Measurements from ENCODE around the gene MACROD2.
"Not testable (repeated sequence)": the region's sequence is repeated elsewhere in the genome, so short reads cannot be mapped to it uniquely, and the experiment has no call there.

Gene MACROD2

DNA sequence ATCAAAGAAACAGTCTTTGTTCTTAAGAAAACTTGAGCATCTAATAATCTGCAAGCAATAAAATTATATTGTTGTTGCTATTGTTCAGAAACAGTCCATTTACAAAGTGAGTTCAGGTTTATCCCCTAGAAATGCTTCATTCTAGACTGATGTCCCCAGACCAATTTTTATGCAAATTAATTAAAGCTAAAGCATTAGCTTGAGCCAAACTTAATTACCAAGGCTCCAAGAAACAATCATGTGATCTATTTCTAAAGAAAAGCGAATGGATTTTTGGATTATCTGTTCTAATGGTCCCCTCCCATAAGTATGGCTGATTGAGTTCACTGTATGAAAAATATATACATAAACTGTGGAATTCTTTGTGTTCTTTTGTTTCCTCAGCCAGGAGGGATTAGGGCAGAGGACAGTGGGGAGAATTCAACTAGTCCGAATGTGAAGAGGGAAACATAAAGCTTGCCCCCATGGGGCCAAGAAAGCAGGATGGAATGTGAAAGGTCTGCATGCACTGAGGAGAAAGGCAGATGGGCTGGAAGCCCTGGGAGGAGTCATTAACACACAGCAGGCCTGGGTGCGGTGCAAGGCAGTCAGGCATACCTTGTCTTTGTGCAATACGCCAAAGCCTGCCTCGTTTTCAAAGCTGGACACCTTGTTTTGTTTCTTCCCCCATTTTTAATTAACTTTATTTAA is 1980.9 kb downstream of the MACROD2 start:
- DNase-seq: no peak

DNA sequence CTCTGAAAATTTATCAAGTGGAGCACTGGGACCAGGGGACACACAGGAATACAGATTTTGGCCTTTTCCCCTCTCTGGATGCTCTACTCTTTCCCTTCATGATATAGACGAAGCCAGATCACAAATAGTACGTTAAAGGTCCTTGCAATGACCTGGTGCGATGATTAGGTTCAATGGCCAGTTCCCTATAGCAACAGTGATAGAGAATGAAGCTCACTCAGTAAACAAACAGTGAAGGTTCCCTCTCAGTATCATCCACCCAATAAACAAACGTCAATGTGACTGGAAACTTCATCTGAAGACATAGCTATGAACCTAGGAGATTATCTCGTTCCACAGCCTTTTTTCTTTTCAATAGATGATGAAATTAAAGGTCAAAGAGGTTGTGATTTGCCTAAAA is 1981.7 kb downstream of the MACROD2 start:
- DNase-seq: no peak

DNA sequence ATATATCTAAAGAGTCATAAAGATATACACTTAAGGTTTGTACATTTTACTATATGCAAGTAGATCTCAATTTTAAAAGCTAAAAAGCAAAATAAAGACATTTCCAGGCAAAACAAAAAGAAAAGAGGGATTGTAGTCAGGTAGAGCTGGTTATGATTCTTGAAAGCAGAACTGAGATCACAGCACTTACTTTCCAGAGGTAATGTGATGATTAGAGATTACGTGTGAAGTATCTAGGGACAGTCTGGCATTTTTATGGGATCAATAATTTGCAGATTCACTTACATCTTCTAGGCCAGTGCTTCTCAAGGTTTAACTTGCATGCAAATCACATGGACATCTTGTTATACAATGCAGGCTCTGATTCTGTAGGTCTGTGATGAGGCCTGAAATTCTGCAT is 1982.4 kb downstream of the MACROD2 start:
- no peak for DNase-seq

DNA sequence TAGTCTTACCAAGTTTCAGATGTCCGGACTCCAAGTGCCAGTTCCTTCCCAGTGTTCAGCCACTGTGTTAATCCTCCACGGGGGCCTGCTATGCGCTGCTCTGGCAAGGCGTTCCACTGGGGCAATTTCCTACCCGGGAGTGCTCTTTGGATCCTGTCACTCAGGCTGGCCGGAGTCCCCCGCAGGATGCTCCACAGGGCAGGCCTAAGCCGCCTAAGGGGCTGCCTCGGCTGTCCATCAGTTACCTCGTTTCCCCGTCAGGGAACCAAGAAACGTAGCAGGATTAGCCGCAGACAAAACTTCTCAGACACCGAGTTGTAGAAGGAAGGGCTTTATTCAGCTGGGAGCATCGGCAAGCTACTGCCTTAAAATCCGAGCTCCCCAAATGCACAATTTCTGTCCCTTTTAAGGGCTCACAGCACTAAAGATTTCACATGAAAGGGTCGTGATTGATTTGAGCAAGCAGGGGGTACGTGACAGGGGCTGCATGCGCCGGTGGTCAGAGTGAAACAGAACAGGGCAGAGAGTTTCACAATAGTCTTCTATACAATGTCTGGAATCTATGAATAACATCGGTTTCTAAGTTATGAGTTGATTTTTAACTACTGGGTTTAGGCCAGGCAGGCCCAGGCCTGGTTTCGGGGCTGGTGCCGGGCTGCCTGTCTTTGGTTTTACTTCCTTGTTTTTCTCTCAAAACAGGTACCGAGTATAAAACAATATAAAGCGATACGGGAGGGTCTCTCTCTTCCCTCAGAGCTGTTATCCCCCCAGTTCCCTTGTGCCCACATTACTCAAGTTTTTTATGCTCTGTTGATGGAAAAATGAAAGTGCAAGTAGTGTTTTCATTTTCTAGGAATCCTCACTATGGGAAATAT is 1990.4 kb downstream of the MACROD2 start:
- not testable (repeated sequence) for DNase-seq

DNA sequence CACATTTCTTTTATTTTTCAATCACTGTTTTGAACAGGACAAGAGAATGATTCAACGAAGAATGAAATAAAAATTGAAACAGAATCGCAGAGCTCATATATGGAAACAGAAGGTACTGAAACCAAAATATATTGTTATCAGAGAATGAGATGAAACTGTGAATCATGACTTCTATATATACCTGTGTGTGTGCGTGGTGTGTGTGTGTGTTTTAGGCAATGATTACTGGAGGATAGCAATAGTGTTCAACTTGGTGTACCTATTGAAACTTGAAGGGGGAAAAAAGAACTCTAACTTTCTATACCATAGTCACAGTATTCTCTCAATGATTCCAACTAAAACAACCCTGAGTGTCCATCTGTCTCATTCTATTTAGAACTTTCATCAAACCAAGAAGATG is 1991.4 kb downstream of the MACROD2 start:
- no peak for DNase-seq

DNA sequence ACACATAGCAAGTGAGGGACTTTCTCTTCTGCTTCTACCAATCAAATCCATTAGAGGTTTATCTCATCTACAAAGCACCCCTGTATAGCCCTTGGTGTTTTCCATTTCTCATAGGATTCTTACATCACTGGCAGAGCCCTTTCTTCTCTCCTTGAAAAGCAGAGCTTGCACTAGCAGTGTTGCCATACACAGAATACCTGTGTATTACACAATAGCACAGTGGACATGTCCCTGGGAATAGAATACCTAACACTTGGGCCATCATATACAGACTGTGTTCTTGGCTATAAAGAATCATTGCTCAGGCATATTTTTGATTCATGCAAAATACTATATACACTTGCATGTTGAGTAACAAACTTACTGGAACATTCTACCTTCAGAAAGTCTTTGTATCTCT is 1996.0 kb downstream of the MACROD2 start:
- no peak for DNase-seq

DNA sequence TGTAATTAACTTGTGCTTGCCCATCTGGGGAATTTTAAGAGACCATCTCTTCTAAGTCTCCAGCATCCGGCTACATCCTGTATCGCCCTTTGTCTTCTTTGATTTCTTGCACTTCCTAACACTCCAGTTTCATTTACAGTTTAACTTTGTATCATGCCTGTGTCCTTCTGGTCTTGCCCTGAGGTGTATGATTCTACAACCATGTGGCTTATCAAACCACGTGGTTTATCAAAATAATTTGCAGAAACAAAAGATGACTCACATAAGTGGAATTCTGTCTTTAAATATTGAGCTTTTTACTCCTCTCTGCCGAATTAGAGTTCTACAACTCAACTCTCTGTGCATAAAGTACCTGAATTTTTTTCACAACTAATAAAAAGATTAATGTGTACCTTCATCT is 1997.2 kb downstream of the MACROD2 start:
- no peak for DNase-seq

DNA sequence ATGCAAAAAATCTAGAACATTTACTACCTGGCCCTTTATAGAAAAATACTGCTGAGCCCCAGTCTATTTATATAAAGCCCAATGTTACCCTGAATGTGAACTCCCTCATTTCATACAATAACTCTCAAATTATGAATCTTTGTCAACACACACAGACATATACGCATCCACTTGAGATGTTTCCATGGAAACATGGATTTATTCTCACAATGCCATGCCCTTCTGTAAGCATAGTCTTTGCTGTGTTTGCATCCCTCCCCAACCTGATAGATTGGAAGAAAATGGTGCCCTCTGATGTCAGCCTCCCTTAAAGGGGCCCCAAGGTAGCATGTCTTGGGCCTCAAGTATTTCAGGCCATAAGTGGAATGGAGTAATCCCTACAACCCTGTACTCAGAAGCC is 2004.8 kb downstream of the MACROD2 start:
- no peak for DNase-seq

DNA sequence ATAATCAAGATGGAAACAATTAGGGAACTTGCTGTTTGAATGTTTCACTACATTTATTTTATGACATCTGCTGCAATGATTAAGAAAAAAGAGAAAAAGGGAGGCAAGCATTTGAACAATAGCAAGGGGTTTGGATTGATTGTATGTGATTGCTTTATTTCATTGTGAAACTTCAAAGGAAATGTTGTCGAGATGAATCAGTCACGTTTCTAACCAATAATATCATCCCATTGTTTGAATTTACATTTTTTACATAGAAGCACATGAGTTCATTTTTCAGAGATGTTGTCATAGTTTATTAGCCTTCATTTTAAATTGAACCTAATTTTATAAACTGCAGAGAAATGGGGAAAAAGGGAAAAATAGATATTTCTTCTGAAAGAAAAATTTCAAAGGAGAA is 2006.0 kb downstream of the MACROD2 start:
- DNase-seq: no peak

DNA sequence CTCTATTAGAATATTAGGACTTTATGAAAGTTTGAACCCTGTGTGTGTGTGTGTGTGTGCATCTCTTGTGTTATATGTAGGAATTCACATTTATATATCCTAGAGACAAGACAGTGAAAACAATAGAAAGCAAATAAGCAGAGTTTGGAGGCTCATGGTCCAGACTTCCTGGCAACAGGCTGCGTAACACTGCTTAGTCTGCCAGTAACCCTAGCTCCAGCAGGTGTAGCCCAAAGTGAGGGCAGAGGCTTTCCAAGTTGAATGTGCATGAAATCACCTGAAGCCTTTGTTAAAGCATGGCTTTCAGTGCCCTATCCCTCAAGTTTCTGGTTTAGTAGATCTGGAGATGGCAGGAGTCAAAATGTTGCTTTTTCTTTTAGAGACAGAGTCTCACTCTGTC is 2008.0 kb downstream of the MACROD2 start:
- no peak for DNase-seq

DNA sequence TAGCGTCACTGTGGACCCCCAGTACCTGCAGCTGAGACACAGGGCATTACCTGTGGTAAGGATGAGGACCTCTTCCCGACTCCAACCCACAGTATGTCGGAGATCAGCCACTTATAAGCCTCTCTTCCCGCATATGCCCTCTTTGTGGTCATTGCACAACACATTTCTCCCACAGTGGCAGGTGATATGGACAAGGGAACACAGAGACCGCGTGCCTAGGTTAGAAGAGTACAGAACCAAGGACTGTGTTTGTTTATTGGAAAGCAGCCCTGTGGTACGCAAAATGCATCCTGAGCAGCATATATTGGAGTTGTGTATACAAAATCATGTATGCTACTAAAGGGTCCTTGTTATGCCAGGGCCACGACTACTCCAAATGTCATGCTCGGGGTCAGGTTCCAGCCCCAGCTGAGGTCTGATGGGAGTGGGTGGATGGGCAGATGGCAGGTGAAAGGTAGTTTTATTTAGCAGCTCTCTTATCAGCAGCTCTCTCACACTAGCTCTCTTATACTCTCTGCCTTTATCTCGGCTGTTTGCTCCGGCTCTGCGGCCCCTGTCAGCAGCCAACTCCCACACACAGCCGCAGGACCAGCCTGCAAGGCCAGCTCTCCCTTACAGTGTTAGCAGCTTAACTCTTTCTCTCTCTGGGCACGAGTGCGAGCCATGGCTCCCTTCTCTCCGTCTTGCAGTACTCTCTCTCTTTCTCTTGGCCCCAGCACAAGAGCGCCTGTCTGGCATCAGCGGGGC is 2009.0 kb downstream of the MACROD2 start:
- no peak for DNase-seq

DNA sequence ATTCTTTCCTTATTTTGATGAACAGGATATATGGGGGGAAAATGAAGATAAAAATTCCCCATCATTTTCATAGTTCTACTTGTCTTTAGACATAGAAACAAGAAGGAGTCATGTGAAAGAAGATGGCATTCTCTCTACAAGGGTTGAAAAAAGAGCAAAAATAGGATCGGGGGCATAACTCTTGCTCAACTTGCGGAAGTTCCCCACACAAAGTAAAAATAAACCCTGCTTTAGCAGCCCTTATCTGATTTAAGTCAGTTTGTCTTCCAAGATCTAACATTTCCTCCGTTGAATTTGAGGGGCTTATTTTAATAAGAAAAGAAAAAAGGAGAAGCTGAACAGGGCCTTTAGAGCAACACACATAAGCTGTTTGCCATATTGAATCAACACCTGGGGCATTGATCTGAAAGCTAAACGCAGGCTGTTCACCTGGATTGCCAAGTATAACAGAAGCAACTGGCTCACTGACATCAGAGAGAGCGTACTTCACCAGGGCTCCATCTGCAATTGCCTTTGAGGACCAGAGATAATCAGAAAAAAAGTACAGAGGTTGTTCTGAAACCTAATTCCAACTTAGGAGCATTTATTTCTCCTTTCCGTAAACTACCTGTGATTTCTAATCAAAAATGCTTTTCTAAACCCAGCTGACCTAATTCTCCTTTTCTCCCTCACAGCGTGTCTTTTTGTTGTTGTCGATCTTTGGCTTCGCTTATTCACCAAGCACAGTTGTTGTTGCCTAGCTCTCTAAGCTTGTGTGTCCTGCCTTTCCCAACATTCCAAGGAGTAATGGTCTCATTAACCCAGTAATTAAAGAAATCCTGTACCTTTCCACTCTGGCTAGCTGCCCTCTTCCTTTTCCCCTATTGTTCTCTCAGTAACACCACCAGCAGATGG is 2010.0 kb downstream of the MACROD2 start:
- no peak for DNase-seq

DNA sequence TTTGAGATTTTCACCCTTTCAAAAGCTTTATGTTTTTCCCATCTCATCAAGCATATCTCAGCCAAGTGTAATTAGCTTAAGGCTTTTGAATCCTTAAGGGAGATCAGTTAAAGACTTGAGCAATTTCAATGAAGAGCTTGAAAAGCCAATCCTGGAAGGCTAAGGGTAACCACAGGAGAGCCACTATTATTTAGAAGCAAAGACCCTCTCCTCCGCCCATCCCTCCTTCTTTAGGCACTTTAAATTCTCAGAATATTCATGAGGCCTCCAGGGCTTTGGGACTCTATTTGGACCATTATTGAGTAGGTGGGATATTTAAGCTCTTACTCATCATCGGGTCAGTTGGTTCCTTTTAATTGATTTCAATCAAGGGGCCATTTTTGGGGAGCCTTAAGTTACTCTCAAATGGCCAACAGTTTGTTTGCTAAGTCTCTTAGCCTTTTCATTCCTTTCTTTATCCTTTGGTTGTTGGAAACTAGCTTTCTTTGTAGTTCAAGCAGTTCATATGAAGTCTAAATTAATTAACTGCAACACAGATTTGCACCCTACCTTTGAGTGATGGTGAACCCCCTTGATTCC is 2010.7 kb downstream of the MACROD2 start:
- DNase-seq: no peak

DNA sequence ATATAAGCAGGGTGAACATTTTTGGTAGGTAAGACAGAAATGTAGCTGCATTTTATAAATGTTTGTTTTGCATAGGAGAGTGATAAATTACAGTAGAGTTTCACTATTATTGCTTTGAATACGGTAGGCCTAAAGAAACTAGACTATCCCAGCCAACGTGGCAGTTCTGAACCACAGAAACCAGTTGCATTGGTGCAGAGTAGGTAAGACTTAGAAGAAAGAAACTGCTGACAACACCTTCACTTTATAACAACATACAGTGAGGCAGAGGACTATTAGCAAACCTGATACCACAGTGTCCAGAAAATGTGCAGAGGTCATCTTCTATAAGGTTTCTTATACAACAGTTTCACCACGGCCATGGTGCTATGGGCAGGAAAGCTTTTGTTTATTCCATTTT is 2011.8 kb downstream of the MACROD2 start:
- DNase-seq: no peak

DNA sequence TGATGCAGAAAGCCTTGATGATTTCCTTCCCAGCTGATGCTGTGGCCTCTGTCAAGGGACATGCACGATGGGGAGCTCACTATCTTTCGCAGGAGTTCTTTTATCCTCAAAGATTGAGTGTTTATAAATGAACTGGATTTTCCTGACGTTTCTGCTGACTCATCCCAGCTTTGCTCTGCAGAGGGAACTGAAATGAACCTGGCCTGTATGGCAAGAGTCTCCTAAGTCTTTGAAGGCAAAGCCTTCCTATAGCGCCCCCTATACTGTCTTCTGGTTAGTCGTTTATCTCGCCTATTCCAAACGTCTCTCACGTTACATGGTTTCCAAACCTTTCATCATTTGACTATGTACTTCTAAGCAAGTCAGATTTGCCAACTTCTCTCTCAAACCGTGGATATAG is 2012.6 kb downstream of the MACROD2 start:
- DNase-seq: no peak

DNA sequence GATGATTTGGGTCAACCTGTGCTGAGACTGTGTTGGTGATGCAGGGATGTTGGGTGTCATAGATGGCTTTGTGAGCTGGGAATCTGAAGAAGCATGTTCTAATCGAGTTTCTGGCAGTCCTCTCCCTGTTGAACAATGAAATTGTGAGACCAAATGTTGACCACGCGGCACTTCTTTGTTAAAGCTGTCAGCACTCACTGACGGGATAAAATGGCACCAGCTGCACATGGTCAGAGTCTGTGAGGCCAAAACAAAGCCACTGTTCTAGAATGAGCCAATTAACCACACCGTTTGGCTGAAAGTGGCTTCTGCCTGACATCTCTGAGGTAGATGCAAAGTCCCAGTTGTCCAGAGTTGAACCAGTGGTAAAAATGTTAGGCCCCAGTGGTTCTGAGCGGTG is 2015.7 kb downstream of the MACROD2 start:
- DNase-seq: no peak

DNA sequence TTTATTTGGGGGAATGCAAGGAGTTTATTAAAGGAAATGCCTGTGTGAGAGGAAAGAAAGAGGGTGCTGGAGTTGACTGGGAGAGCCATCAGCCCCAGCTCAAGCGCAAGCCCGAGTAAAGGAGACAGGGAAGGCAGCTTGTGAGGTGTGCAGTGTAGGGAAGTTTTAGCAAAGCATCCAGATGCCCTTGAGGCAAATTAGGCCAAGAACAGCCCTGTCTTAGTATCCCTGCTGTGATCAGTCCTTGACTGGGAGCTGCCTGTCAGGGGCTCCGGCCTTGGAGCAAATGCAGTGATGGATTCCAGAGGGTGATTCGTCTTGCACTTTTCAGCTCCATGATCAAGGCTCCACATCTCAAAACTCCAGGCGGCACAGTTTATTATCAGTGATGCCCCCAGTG is 2016.2 kb downstream of the MACROD2 start:
- DNase-seq: no peak

DNA sequence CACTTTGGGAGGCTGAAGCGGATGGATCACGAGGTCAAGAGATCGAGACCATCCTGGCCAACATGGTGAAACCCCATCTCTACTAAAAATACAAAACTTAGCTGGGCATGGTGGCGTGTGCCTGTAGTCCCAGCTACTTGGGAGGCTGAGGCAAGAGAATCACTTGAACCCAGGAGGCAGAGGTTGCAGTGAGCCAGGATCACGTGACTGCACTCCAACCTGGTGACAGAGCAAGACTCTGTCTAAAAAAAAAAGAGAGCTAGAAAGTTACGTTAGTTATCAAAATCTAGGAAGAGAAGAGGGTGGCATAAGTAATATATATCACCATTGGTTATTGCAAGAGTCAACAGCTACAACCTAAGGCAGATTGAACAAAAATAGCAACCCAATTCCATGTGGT is 2017.6 kb downstream of the MACROD2 start:
- not testable (repeated sequence) for DNase-seq

DNA sequence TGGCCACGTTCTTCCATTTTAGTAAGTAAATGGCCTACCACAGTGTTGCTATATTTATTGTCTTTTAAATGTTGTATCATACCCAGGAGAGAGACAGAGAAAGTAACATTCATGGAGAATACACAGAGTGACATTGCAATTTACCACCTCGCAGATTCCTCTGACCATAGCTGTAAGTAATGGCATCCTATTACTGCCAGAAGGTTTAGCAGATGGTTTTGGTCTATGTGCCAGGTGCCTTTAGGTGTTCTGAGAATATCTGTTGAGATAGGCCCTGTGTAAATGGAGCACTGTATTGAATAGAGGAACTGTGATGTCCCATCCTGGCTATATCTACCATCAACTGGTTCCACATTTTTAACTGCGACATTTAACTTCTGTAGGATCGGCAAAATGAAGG is 2018.3 kb downstream of the MACROD2 start:
- no peak for DNase-seq

DNA sequence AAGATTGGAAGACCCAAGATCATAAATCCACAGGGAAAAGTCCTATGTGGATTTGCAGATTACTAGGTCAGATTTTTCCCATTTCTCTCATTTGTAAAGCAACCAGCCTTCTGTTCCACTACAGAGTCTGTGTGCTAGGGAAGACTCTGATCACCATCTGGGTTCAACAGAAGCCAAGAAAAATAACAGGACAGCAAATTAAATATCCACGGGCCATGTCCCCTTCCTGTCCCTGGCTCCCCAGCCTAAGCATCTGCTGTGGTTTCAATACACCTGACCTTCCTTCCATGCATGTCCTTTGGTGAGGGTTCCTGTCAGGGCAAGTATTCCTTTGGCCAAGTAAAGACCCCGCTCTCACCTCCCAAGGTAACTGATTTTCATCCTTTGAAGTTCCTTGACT is 2019.1 kb downstream of the MACROD2 start:
- DNase-seq: no peak

DNA sequence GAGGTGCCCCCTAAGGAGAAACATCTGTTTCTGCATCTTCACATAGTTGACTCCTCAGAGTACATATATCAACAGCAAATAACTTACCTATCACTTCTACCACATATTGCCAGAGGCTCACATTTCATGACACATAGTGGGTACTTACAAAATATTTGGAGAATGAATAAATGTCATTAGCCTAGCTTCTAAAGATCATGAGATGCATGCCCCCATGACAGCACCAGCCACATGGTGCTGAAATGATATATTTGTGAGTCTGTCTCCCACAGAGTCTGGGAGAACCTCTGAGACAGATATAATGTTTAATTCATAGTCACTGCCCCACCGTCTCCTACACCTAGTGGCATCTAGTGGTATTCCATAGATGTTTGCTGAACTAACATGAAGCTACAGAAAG is 2022.3 kb downstream of the MACROD2 start:
- no peak for DNase-seq

DNA sequence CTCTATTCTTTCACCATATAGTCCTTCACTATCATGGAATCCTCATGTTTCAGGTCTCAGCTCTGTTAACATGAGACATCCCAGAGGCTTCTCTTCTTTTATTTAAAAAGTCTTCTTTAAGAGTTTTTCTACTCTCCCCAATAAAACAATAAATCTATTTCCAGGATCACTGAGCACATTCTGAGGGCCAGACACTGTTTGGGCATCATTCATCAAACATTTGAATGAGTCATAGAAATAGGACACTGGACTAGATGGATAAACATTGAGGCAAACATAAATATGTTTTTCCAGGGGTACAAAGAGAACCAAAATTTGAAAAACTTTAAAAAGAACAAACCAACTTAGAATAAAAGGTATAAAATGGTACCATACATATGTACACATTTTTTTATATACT is 2023.6 kb downstream of the MACROD2 start:
- DNase-seq: no peak
